Measurements from ENCODE around the gene DDX55. TPM values are rescaled to one million over a fixed set of nuclear protein-coding genes. Genes with fewer than 3 reads are reported as not detected.
"Not testable (repeated sequence)": the region's sequence is repeated elsewhere in the genome, so short reads cannot be mapped to it uniquely, and the experiment has no call there.

DDX55 gene
- 10 to 100 TPM; 21.7 to 26.6 (median 23.2) TPM for polyA plus RNA-seq (ENCODE audit: insufficient read length in 3 of 3)

- peak; percentile 63 to 75 (median 71) for DNase-seq (ENCODE audit: low read depth in 3 of 3, low spot score in 2 of 3)
These were observed at the start of gene DDX55 for GRCh38 chr12:123601602-123602489. Gene DDX55, plus strand, starts transcription at chr12:123602099. Its CDS starts 50 bp downstream, at chr12:123602149.

- not testable (repeated sequence) for DNase-seq (ENCODE audit: low read depth in 3 of 3, low spot score in 2 of 3)
These were observed 47.8 kb upstream of the DDX55 start for GRCh38 chr12:123554136-123554535.

GRCh38 chr12:123554843-123555242 is 47.1 kb upstream of the DDX55 start:
- DNase-seq (ENCODE audit: low read depth in 3 of 3, low spot score in 2 of 3) = not testable (repeated sequence)

GRCh38 chr12:123558487-123558886 is 43.4 kb upstream of the DDX55 start:
- not testable (repeated sequence) for DNase-seq (ENCODE audit: low read depth in 3 of 3, low spot score in 2 of 3)

GRCh38 chr12:123559468-123559867 is 42.4 kb upstream of the DDX55 start:
- DNase-seq (ENCODE audit: low read depth in 3 of 3, low spot score in 2 of 3) = no peak

- DNase-seq (ENCODE audit: low read depth in 3 of 3, low spot score in 2 of 3) = no peak
These were observed 30.5 kb upstream of the DDX55 start for GRCh38 chr12:123571343-123571813.

- no peak for DNase-seq (ENCODE audit: low read depth in 3 of 3, low spot score in 2 of 3)
These were observed 29.5 kb upstream of the DDX55 start for GRCh38 chr12:123572391-123572790.

GRCh38 chr12:123573870-123574269 is 28.0 kb upstream of the DDX55 start:
- DNase-seq (ENCODE audit: low read depth in 3 of 3, low spot score in 2 of 3) = no peak

GRCh38 chr12:123576611-123577010 is 25.3 kb upstream of the DDX55 start:
- no peak for DNase-seq (ENCODE audit: low read depth in 3 of 3, low spot score in 2 of 3)

- DNase-seq (ENCODE audit: low read depth in 3 of 3, low spot score in 2 of 3) = no peak
These were observed 23.7 kb upstream of the DDX55 start for GRCh38 chr12:123578243-123578642.

- not testable (repeated sequence) for DNase-seq (ENCODE audit: low read depth in 3 of 3, low spot score in 2 of 3)
These were observed 23.1 kb upstream of the DDX55 start for GRCh38 chr12:123578829-123579228.

GRCh38 chr12:123580772-123581171 is 21.1 kb upstream of the DDX55 start:
- DNase-seq (ENCODE audit: low read depth in 3 of 3, low spot score in 2 of 3) = no peak

- DNase-seq (ENCODE audit: low read depth in 3 of 3, low spot score in 2 of 3) = no peak
These were observed 10.0 kb upstream of the DDX55 start for GRCh38 chr12:123591702-123592481.

- no peak for DNase-seq (ENCODE audit: low read depth in 3 of 3, low spot score in 2 of 3)
These were observed 6.2 kb upstream of the DDX55 start for GRCh38 chr12:123595729-123596128.

- no peak for DNase-seq (ENCODE audit: low read depth in 3 of 3, low spot score in 2 of 3)
These were observed 4.8 kb upstream of the DDX55 start for GRCh38 chr12:123597100-123597499.

GRCh38 chr12:123598522-123598921 is 3.4 kb upstream of the DDX55 start:
- no peak for DNase-seq (ENCODE audit: low read depth in 3 of 3, low spot score in 2 of 3)

- no peak for DNase-seq (ENCODE audit: low read depth in 3 of 3, low spot score in 2 of 3)
These were observed 2.6 kb upstream of the DDX55 start for GRCh38 chr12:123599310-123599709.

- DNase-seq (ENCODE audit: low read depth in 3 of 3, low spot score in 2 of 3) = no peak
These were observed 2.2 kb upstream of the DDX55 start for GRCh38 chr12:123599721-123600120.

- DNase-seq (ENCODE audit: low read depth in 3 of 3, low spot score in 2 of 3) = no peak
These were observed 824 bp downstream of the DDX55 start for GRCh38 chr12:123602651-123603195.

- DNase-seq (ENCODE audit: low read depth in 3 of 3, low spot score in 2 of 3) = not testable (repeated sequence)
These were observed 1.6 kb downstream of the DDX55 start for GRCh38 chr12:123603495-123603894.

GRCh38 chr12:123607756-123608155 is 5.9 kb downstream of the DDX55 start:
- DNase-seq (ENCODE audit: low read depth in 3 of 3, low spot score in 2 of 3) = no peak

Data from right renal cortex interstitium (tissue), 3 donors.